Natural killer cell (primary cell): ENCODE data around the gene NDRG3. TPM values are rescaled to one million over a fixed set of nuclear protein-coding genes. Genes with fewer than 3 reads are reported as not detected.

ENCODE experiments used
- ATAC-seq, 3 donors: fragments of 150-1000 bp in 2 of 3; fragments of 200-7000 bp in 1 of 3; cut with Tn5 transposase; 1 replicate in 1 of 3; 2 replicates in 2 of 3; pipeline ENCODE4 v1.10.0; 2021; ENCODE audit warnings: mild to moderate bottlenecking in 2 of 3, moderate library complexity in 2 of 3
- DNase-seq, 2 donors: peaks; one replicate each; pipeline versions ENCODE4 v3.0.0 to v3.0.0-alpha.2; 2013 to 2021; ENCODE audit warnings: mixed read lengths in 1 of 2
- H3K27ac ChIP-seq: one replicate; pipeline ENCODE4 v1.5.1; 2013; ENCODE audit warnings: mild to moderate bottlenecking, low read length
- H3K27me3 ChIP-seq: one replicate; pipeline ENCODE4 v1.6.1; 2013; ENCODE audit warnings: low read length; ENCODE audit not compliant: control insufficient read depth, insufficient read depth
- H3K36me3 ChIP-seq: one replicate; pipeline ENCODE4 v1.6.1; 2013; ENCODE audit warnings: low read length; ENCODE audit not compliant: control insufficient read depth, insufficient read depth
- H3K4me1 ChIP-seq: one replicate; pipeline ENCODE4 v1.6.1; 2013; ENCODE audit warnings: low read length; ENCODE audit not compliant: control insufficient read depth, insufficient read depth
- H3K4me3 ChIP-seq: one replicate; pipeline ENCODE4 v1.5.1; 2013; ENCODE audit warnings: low read length
- H3K9me3 ChIP-seq: one replicate; pipeline ENCODE4 v1.6.1; 2013; ENCODE audit warnings: low read length; ENCODE audit not compliant: control insufficient read depth, insufficient read depth
- H3K27ac Mint-ChIP-seq, 2 donors: one replicate each; pipeline ENCODE4 v1.8.0; 2022; ENCODE audit warnings: mild to moderate bottlenecking in 2 of 2, mixed read lengths in 2 of 2, moderate library complexity in 1 of 2
- H3K27me3 Mint-ChIP-seq, 2 donors: one replicate each; pipeline ENCODE4 v1.8.0; 2022; ENCODE audit warnings: low read depth in 2 of 2, mixed read lengths in 2 of 2
- H3K36me3 Mint-ChIP-seq: one replicate; pipeline ENCODE4 v1.8.0; 2022; ENCODE audit warnings: mixed read lengths
- H3K4me1 Mint-ChIP-seq, 2 donors: one replicate each; pipeline ENCODE4 v1.8.0; 2022; ENCODE audit warnings: mixed read lengths in 2 of 2
- H3K4me3 Mint-ChIP-seq: one replicate; pipeline ENCODE4 v1.8.0; 2022; ENCODE audit warnings: mild to moderate bottlenecking, moderate library complexity, mixed read lengths
- H3K9me3 Mint-ChIP-seq, 2 donors: one replicate each; pipeline ENCODE4 v1.8.0; 2022; ENCODE audit warnings: mixed read lengths in 2 of 2
- CTCF ChIP-seq: fragments of 200-600 bp; IDR thresholded peaks from one replicate; pipeline ENCODE4 v1.8.0; 2022; ENCODE audit warnings: antibody characterized with exemption
- WGBS: methylation state at CpG from one replicate; pipeline ENCODE4 v1.1.7; 2013; ENCODE audit warnings: missing lambda C conversion rate; ENCODE audit not compliant: insufficient coverage; 5-methylcytosine and 5-hydroxymethylcytosine counted together
- intact Hi-C: fragments of 100-400 bp; cut with micrococcal nuclease; formaldehyde crosslinking; loops from one replicate; pipeline ENCODE4 v1.14.2; 2022
- total RNA-seq, 4 donors: library from RNA; stranded (reverse); fragments of 120-200 nt in 1 of 4; gene quantifications; one replicate each; pipeline versions ENCODE4 v1.2.3 to v1.2.4, GENCODE V29; 2013 to 2022

Gene NDRG3
- total RNA-seq, 3 donors from 2014 or later (not counting 1 experiment from before 2014, with no cell fraction given): 27.1 to 30.3 (median 28.3) TPM

DNA sequence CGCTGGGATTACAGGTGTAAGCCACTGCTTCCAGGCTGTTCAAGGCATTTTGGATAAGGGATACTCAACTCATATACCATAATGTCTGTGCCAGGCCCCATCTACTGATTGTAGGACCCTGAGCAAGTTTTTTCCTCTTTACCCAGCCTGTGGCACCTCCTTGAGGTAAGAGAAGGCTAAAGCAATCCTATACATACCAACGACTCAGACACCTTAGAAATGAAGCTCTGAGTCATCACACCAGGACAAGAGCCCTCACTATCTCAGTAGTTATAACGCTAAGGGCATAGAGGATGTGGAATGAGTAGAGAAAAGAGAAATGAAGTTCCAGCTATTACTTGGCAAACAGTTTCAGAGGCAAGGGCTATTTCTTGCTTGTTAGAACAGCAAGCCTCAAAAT, 16.9 kb downstream of the NDRG3 start:
- intact Hi-C loops: no loop called here
- no peak overlapping the region for H3K4me3 ChIP-seq
- peaks cover 15% of the 10 kb centered on the region for H3K4me1 ChIP-seq
- no peaks in the 10 kb centered on the region for H3K36me3 ChIP-seq
- Mint-ChIP-seq H3K9me3 (no peaks in the 10 kb centered on the region), H3K27me3 (no peaks in the 10 kb centered on the region), H3K36me3 (no peaks in the 10 kb centered on the region), H3K4me1 (peaks cover 8% of the 10 kb centered on the region in 2 donors), H3K4me3 (no peak overlapping the region), H3K27ac (no peak overlapping the region)
- 100% methylated on average over 1 of the region's 3 CpGs for WGBS
- no peak overlapping the region for H3K27ac ChIP-seq
- ATAC-seq (peak in 1 of 3 donors; percentile 54), DNase-seq (peak in 1 of 2 donors; percentile 14)
- H3K9me3 ChIP-seq: no peaks in the 10 kb centered on the region
- no peak for TF ChIP-seq CTCF
- H3K27me3 ChIP-seq: no peaks in the 10 kb centered on the region

- Mint-ChIP-seq H3K36me3 (no peaks in the 10 kb centered on the region), H3K4me1 (peaks cover 0 to 5% of the 10 kb centered on the region in 2 donors), H3K4me3 (no peak overlapping the region), H3K9me3 (no peaks in the 10 kb centered on the region), H3K27ac (no peak overlapping the region), H3K27me3 (no peaks in the 10 kb centered on the region)
- Histone ChIP-seq H3K9me3 (no peaks in the 10 kb centered on the region), H3K27ac (no peak overlapping the region), H3K4me3 (no peak overlapping the region), H3K4me1 (no peaks in the 10 kb centered on the region), H3K36me3 (no peaks in the 10 kb centered on the region), H3K27me3 (no peaks in the 10 kb centered on the region)
- no peak for TF ChIP-seq CTCF
- intact Hi-C loops: no loop called here
- no peak for DNase-seq
- ATAC-seq: no peak
- WGBS: 97% methylated on average over 2 of the region's 3 CpGs
These were observed 19.7 kb downstream of the NDRG3 start for GRCh38 chr20:36726168-36726567.

DNA sequence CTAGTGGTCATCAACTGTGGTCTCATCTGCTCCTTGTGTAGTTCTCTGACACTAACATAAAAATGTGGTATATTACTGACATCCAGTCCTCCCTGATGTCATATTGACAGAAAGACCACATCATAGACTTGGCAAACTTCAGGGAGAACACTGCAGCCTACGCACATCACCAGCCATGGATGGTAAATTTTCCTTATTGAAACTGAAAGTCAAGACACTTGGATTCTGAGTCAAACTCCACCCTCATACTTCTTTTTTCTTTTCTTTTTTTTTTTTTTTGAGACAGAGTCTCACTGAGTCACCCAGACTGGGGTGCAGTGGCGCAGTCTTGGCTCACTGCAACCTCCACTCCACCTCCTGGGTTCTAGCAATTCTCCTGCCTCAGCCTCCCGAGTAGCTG, 25.4 kb downstream of the NDRG3 start:
- H3K9me3 ChIP-seq: no peaks in the 10 kb centered on the region
- no peaks in the 10 kb centered on the region for H3K27me3 Mint-ChIP-seq
- DNase-seq: no peak
- no peak overlapping the region for H3K27ac Mint-ChIP-seq
- H3K36me3 Mint-ChIP-seq: no peaks in the 10 kb centered on the region
- H3K4me1 ChIP-seq: no peaks in the 10 kb centered on the region
- H3K4me1 Mint-ChIP-seq: peaks cover 0 to 5% of the 10 kb centered on the region in 2 donors
- no peak for TF ChIP-seq CTCF
- ATAC-seq: no peak
- intact Hi-C loops: no loop called here
- H3K27me3 ChIP-seq: no peaks in the 10 kb centered on the region
- no peak overlapping the region for H3K4me3 Mint-ChIP-seq
- WGBS: 83% methylated on average over 2 of the region's 3 CpGs
- no peak overlapping the region for H3K27ac ChIP-seq
- no peaks in the 10 kb centered on the region for H3K9me3 Mint-ChIP-seq
- no peak overlapping the region for H3K4me3 ChIP-seq
- peaks cover 2% of the 10 kb centered on the region for H3K36me3 ChIP-seq

GRCh38 chr20:36717657-36718056, 28.2 kb downstream of the NDRG3 start:
- intact Hi-C loops: no loop called here
- TF ChIP-seq CTCF: no peak
- Histone ChIP-seq H3K27me3 (no peaks in the 10 kb centered on the region), H3K4me3 (no peak overlapping the region), H3K27ac (no peak overlapping the region), H3K36me3 (peaks cover 2% of the 10 kb centered on the region), H3K9me3 (no peaks in the 10 kb centered on the region), H3K4me1 (no peaks in the 10 kb centered on the region)
- H3K27ac Mint-ChIP-seq: no peak overlapping the region
- no peak overlapping the region for H3K4me3 Mint-ChIP-seq
- no peaks in the 10 kb centered on the region for H3K9me3 Mint-ChIP-seq
- no peaks in the 10 kb centered on the region for H3K27me3 Mint-ChIP-seq
- ATAC-seq: no peak
- peak in 1 of 2 donors; percentile 50 for DNase-seq
- H3K4me1 Mint-ChIP-seq: no peaks in the 10 kb centered on the region
- WGBS: 100% methylated on average over 1 of the region's 2 CpGs
- no peaks in the 10 kb centered on the region for H3K36me3 Mint-ChIP-seq
